ENCODE measurements around the gene ITGB3. TPM values are rescaled to one million over a fixed set of nuclear protein-coding genes. Genes with fewer than 3 reads are reported as not detected.
A peak's percentile ranks its signal among the peaks of the same experiment; 100 is the strongest.

ITGB3 gene
- total and polyA plus RNA-seq, 2 of the 4 experiments (the other 2 are of a cell fraction), result 9.8 to 17.6 TPM

GRCh38 chr17:47210105-47210504, 43.5 kb upstream of the ITGB3 start:
- DNase-seq (no peak), ATAC-seq (ENCODE audit: low read depth) (peak; percentile 60)
- Histone ChIP-seq H2BK15ac (ENCODE audit: low read depth, low read length) (peak overlapping the region; percentile 27; the same call in 1 of the 3 replicates), H3K4ac (ENCODE audit: low read depth, low read length) (peak overlapping the region; percentile 29; the same call in 1 of the 2 replicates), H2BK120ac (ENCODE audit: low read depth, low read length) (no peak overlapping the region; the same call in 1 of the 2 replicates), H3K4me3 (ENCODE audit: insufficient read depth, low read depth, low read length) (no peak overlapping the region), H2BK5ac (ENCODE audit: low read depth, low read length, poor library complexity, severe bottlenecking) (no peak overlapping the region), H2BK20ac (ENCODE audit: low read depth, low read length) (no peak overlapping the region), H3K18ac (ENCODE audit: low read depth, low read length) (no peak overlapping the region), H2AK9ac (replicated peaks; ENCODE audit: low read depth, low read length, poor library complexity) (peak overlapping the region; percentile 58), H3K27me3 (ENCODE audit: control insufficient read depth, insufficient read depth, low read length) (peaks cover 8% of the 10 kb centered on the region), H3K9me1 (ENCODE audit: insufficient read depth, low read length) (peaks cover 10% of the 10 kb centered on the region), H3K79me1 (ENCODE audit: low read depth in 1 of 2, low read length in 2 of 2) (no peaks in the 10 kb centered on the region), H2AFZ (replicated peaks; ENCODE audit: low read length, poor library complexity) (peak overlapping the region; percentile 76), H3K36me3 (ENCODE audit: control insufficient read depth, insufficient read depth, low read length) (no peaks in the 10 kb centered on the region), H3K9ac (ENCODE audit: low read depth, low read length) (no peak overlapping the region), H4K8ac (ENCODE audit: low read depth in 2 of 2, low read length in 2 of 2) (no peak overlapping the region), H3K4me2 (ENCODE audit: low read depth, low read length) (no peak overlapping the region), H3K4me1 (ENCODE audit: control insufficient read depth, insufficient read depth, low read length) (peaks cover 16% of the 10 kb centered on the region), H3K9me3 (ENCODE audit: control insufficient read depth, insufficient read depth, low read length) (no peaks in the 10 kb centered on the region), H3K14ac (replicated peaks; ENCODE audit: low read depth, low read length) (no peak overlapping the region), H4K20me1 (ENCODE audit: insufficient read depth, low read length) (no peaks in the 10 kb centered on the region), H4K91ac (ENCODE audit: insufficient read depth, low read depth, low read length) (no peak overlapping the region), H3K56ac (ENCODE audit: extremely low read depth, insufficient read depth, low read length) (no peak overlapping the region), H3K23ac (ENCODE audit: low read depth, low read length) (no peak overlapping the region), H3K27ac (ENCODE audit: insufficient read depth, low read length) (no peak overlapping the region), H4K5ac (ENCODE audit: low read depth, low read length) (peak overlapping the region; percentile 13; the same call in 1 of the 2 replicates), H2AK5ac (ENCODE audit: low read depth, low read length) (peak overlapping the region; percentile 40; the same call in 1 of the 2 replicates)
- intact Hi-C loops (cut with micrococcal nuclease), result no loop called here
- dilution Hi-C loops (cut with HindIII; ENCODE audit: low sequenced_read_pairs, unreplicated experiment), result no loop called here
- ChIA-PET CTCF (no interaction called here), POLR2A (ENCODE audit: unreplicated experiment) (no interaction called here)
- TF ChIP-seq MAZ (IDR thresholded peaks at IDR 0.05; ENCODE audit: borderline replicate concordance, low read depth, low read length), result no peak
- no peak for TF ChIP-seq CHD1 (IDR thresholded peaks at IDR 0.05; ENCODE audit: low read depth, low read length)
- TF ChIP-seq MAFK (IDR thresholded peaks at IDR 0.05; ENCODE audit: low read depth, low read length), result peak; percentile 75
- no TSS peak for BruUV-seq (replicated peaks)
- in situ Hi-C loops (cut with MboI; ENCODE audit: low sequenced_read_pairs), result no loop called here
- WGBS, 2 experiments (ENCODE audit: extremely low coverage in 2 of 2, insufficient read length in 1 of 2), result no CpG with 5 or more reads among the region's 3 CpGs
